ENCODE data around the gene HACD2.

The HACD2 gene

GRCh38 chr3:123620343-123620742 is 35.5 kb upstream of the HACD2 start:
- H3K9me3 ChIP-seq (ENCODE audit: control insufficient read depth, low read length), result no peaks in the 10 kb centered on the region
- no peak overlapping the region for H3K9ac ChIP-seq
- peaks cover 3% of the 10 kb centered on the region for H3K27me3 ChIP-seq (ENCODE audit: control insufficient read depth, insufficient read depth, low read length)
- no peaks in the 10 kb centered on the region for H3K36me3 ChIP-seq (ENCODE audit: control insufficient read depth, insufficient read depth, low read length)
- no peaks in the 10 kb centered on the region for H3K4me1 ChIP-seq
- no peak overlapping the region for H2AFZ ChIP-seq
- H3K79me2 ChIP-seq, result no peaks in the 10 kb centered on the region
- TF ChIP-seq CTCF (IDR thresholded peaks at IDR 0.05), result no peak
- no peak overlapping the region for H3K27ac ChIP-seq
- H3K4me3 ChIP-seq (ENCODE audit: low read depth, low read length), result no peak overlapping the region
- H3K4me2 ChIP-seq (ENCODE audit: low read length), result no peak overlapping the region

GRCh38 chr3:123618768-123619484 is 34.1 kb upstream of the HACD2 start:
- Histone ChIP-seq H3K4me3 (ENCODE audit: low read depth, low read length) (no peak overlapping the region), H2AFZ (no peak overlapping the region), H3K4me2 (ENCODE audit: low read length) (no peak overlapping the region), H3K4me1 (no peaks in the 10 kb centered on the region), H3K27me3 (ENCODE audit: control insufficient read depth, insufficient read depth, low read length) (no peaks in the 10 kb centered on the region), H3K27ac (no peak overlapping the region), H3K9ac (no peak overlapping the region), H3K79me2 (no peaks in the 10 kb centered on the region), H3K36me3 (ENCODE audit: control insufficient read depth, insufficient read depth, low read length) (no peaks in the 10 kb centered on the region), H3K9me3 (ENCODE audit: control insufficient read depth, low read length) (no peaks in the 10 kb centered on the region)
- no peak for TF ChIP-seq CTCF (IDR thresholded peaks at IDR 0.05)

- Histone ChIP-seq H3K4me3 (ENCODE audit: low read depth, low read length) (no peak overlapping the region), H3K4me1 (no peaks in the 10 kb centered on the region)
These were observed 33.3 kb upstream of the HACD2 start for GRCh38 chr3:123618076-123618708.

GRCh38 chr3:123616593-123616992 is 31.7 kb upstream of the HACD2 start:
- H3K79me2 ChIP-seq, result no peaks in the 10 kb centered on the region
- no peak overlapping the region for H3K4me3 ChIP-seq (ENCODE audit: low read depth, low read length)
- no peak for TF ChIP-seq CTCF (IDR thresholded peaks at IDR 0.05)
- H3K4me2 ChIP-seq (ENCODE audit: low read length), result no peak overlapping the region
- no peaks in the 10 kb centered on the region for H3K27me3 ChIP-seq (ENCODE audit: control insufficient read depth, insufficient read depth, low read length)
- no peaks in the 10 kb centered on the region for H3K36me3 ChIP-seq (ENCODE audit: control insufficient read depth, insufficient read depth, low read length)
- H2AFZ ChIP-seq, result no peak overlapping the region
- no peak overlapping the region for H3K27ac ChIP-seq
- H3K9ac ChIP-seq, result no peak overlapping the region
- no peaks in the 10 kb centered on the region for H3K9me3 ChIP-seq (ENCODE audit: control insufficient read depth, low read length)
- H3K4me1 ChIP-seq, result no peaks in the 10 kb centered on the region

More at GRCh38 chr3:123618076-123618708, 33.3 kb upstream of the HACD2 start:
- no peaks in the 10 kb centered on the region for H3K36me3 ChIP-seq (ENCODE audit: control insufficient read depth, insufficient read depth, low read length)
- no peaks in the 10 kb centered on the region for H3K9me3 ChIP-seq (ENCODE audit: control insufficient read depth, low read length)
- no peak overlapping the region for H3K27ac ChIP-seq
- no peaks in the 10 kb centered on the region for H3K79me2 ChIP-seq
- TF ChIP-seq CTCF (IDR thresholded peaks at IDR 0.05), result no peak
- H2AFZ ChIP-seq, result no peak overlapping the region
- H3K27me3 ChIP-seq (ENCODE audit: control insufficient read depth, insufficient read depth, low read length), result no peaks in the 10 kb centered on the region
- no peak overlapping the region for H3K4me2 ChIP-seq (ENCODE audit: low read length)
- no peak overlapping the region for H3K9ac ChIP-seq
